WERI-Rb-1 (cell line): Measurements from ENCODE around the gene RIMS1.

ENCODE experiments used
- DNase-seq: peaks from one replicate; pipeline ENCODE4 v3.0.0-alpha.2; 2020
- H3K27ac ChIP-seq: fragments of 250-450 bp; sonication (Bioruptor Pico); 2 replicates; pipeline ENCODE4 v1.5.1; 2020; ENCODE audit warnings: mild to moderate bottlenecking, moderate library complexity
- H3K27me3 ChIP-seq: fragments of 250-450 bp; sonication (Bioruptor Pico); 2 replicates; pipeline ENCODE4 v1.5.1; 2021; ENCODE audit warnings: mild to moderate bottlenecking, low read depth, moderate library complexity; ENCODE audit not compliant: insufficient read depth, severe bottlenecking
- H3K36me3 ChIP-seq: fragments of 250-450 bp; sonication (Bioruptor Pico); 2 replicates; pipeline ENCODE4 v1.5.1; 2020; ENCODE audit warnings: mild to moderate bottlenecking, moderate library complexity
- H3K4me3 ChIP-seq: 2 replicates; pipeline ENCODE4 v1.5.1; 2011; ENCODE audit warnings: low read depth, mild to moderate bottlenecking, control low read depth, low read length
- H3K9me3 ChIP-seq: fragments of 250-450 bp; sonication (Bioruptor Pico); 2 replicates; pipeline ENCODE4 v1.5.1; 2021; ENCODE audit warnings: mild to moderate bottlenecking, moderate library complexity; ENCODE audit not compliant: severe bottlenecking
- CTCF ChIP-seq: IDR thresholded peaks from 2 replicates; pipeline ENCODE4 v1.5.1; 2011; ENCODE audit warnings: low read depth, mild to moderate bottlenecking, control low read depth, inconsistent platforms, low read length

Gene RIMS1, protein sequence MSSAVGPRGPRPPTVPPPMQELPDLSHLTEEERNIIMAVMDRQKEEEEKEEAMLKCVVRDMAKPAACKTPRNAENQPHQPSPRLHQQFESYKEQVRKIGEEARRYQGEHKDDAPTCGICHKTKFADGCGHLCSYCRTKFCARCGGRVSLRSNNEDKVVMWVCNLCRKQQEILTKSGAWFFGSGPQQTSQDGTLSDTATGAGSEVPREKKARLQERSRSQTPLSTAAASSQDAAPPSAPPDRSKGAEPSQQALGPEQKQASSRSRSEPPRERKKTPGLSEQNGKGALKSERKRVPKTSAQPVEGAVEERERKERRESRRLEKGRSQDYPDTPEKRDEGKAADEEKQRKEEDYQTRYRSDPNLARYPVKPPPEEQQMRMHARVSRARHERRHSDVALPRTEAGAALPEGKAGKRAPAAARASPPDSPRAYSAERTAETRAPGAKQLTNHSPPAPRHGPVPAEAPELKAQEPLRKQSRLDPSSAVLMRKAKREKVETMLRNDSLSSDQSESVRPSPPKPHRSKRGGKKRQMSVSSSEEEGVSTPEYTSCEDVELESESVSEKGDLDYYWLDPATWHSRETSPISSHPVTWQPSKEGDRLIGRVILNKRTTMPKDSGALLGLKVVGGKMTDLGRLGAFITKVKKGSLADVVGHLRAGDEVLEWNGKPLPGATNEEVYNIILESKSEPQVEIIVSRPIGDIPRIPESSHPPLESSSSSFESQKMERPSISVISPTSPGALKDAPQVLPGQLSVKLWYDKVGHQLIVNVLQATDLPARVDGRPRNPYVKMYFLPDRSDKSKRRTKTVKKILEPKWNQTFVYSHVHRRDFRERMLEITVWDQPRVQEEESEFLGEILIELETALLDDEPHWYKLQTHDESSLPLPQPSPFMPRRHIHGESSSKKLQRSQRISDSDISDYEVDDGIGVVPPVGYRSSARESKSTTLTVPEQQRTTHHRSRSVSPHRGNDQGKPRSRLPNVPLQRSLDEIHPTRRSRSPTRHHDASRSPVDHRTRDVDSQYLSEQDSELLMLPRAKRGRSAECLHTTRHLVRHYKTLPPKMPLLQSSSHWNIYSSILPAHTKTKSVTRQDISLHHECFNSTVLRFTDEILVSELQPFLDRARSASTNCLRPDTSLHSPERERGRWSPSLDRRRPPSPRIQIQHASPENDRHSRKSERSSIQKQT (N-terminal part only)

GRCh38 chr6:71886184-71887005, at the start of gene RIMS1:
RIMS1 (plus strand) TSS chr6:71886550; CDS start chr6:71887024, 474 bp downstream.
- peak; percentile 62 for DNase-seq

DNA sequence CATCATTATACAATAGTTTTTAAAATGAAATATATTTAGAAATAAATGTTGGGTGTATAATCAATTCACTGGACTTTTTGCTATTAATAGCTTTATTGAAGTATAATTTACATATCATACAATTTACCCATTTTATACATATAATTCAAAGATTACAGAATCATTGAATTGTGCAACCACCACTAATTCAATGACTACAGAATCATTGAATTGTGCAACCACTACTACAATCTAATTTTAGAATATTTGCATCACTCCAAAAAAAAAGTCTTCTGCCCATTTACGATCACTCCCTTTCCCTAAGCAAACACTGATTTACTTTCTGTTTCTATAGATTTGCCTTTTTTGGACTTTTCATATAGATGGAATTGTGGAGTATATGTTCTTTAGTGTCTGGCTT, 35.1 kb upstream of the RIMS1 start:
- H3K9me3 ChIP-seq = no peaks in the 10 kb centered on the region
- TF ChIP-seq CTCF = no peak
- H3K27ac ChIP-seq = no peak overlapping the region
- no peaks in the 10 kb centered on the region for H3K36me3 ChIP-seq
- no peak for DNase-seq
- H3K27me3 ChIP-seq = no peaks in the 10 kb centered on the region
- H3K4me3 ChIP-seq = no peak overlapping the region

More at GRCh38 chr6:71886184-71887005, at the start of gene RIMS1:
- H3K36me3 ChIP-seq = no peaks in the 10 kb centered on the region
- no peak within 1 kb of the TSS for H3K27ac ChIP-seq
- H3K27me3 ChIP-seq = peaks cover 31% of the 10 kb centered on the region
- peak; percentile 51 for TF ChIP-seq CTCF
- H3K9me3 ChIP-seq = no peaks in the 10 kb centered on the region
- peak within 1 kb of the TSS; percentile 48 for H3K4me3 ChIP-seq

- no peak for DNase-seq
- no peak overlapping the region for H3K4me3 ChIP-seq
- no peak for TF ChIP-seq CTCF
- H3K36me3 ChIP-seq = no peaks in the 10 kb centered on the region
- H3K27ac ChIP-seq = no peak overlapping the region
- no peaks in the 10 kb centered on the region for H3K9me3 ChIP-seq
- H3K27me3 ChIP-seq = peaks cover 4% of the 10 kb centered on the region
These were observed 33.4 kb upstream of the RIMS1 start for GRCh38 chr6:71852948-71853347.

- TF ChIP-seq CTCF = peak; percentile 10; the same call in 1 of the 2 replicates
- Histone ChIP-seq H3K9me3 (no peaks in the 10 kb centered on the region), H3K27me3 (peaks cover 4% of the 10 kb centered on the region), H3K4me3 (no peak overlapping the region), H3K27ac (no peak overlapping the region), H3K36me3 (no peaks in the 10 kb centered on the region)
- DNase-seq = no peak
These were observed 30.9 kb upstream of the RIMS1 start for GRCh38 chr6:71855406-71855805.

- no peak for TF ChIP-seq CTCF
- Histone ChIP-seq H3K27me3 (no peaks in the 10 kb centered on the region), H3K9me3 (no peaks in the 10 kb centered on the region), H3K27ac (no peak overlapping the region), H3K36me3 (no peaks in the 10 kb centered on the region), H3K4me3 (no peak overlapping the region)
- DNase-seq = no peak
These were observed 7.3 kb upstream of the RIMS1 start for GRCh38 chr6:71879016-71879415.
